ENCODE measurements around the gene MRPS2.
"Not testable (repeated sequence)": the region's sequence is repeated elsewhere in the genome, so short reads cannot be mapped to it uniquely, and the experiment has no call there.

MRPS2 gene

DNA sequence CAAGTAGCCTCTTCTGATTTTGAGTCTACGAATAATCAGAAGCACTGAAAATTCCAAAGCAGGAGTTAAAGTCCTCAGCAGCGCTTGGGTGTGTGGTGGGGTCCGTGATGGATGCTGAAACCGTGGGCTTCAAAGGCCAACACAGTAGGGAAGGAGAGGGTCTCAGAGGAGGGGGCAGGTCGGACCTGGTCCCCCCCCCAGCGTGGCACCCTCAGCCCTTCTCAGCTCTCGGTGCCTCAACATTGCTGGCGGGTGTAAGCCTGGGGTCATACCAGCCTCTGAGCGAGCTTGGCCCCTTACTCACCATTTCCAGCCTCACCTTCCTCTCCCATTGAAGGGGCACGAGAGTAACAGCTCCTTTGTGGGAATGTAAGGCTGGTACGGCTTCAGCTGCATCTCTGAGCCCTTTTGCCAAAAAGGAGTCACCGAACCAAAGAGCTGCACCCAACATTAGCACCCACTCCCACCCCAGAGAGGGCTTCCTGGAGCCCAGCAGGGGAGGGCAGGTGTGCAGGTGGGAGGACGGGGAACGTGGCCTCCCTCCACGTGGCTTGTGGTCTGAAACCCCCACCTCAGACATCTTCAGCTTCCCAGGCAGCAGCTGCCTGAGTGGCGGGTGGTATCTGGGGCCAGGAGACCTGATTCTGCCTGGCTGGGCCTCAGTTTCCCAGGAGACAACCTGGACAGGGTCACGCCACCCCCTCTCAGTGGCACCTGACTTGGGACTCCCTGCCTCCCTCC lies 14.0 kb downstream of the MRPS2 start:
- no peak for DNase-seq (ENCODE audit: low read depth)

DNA sequence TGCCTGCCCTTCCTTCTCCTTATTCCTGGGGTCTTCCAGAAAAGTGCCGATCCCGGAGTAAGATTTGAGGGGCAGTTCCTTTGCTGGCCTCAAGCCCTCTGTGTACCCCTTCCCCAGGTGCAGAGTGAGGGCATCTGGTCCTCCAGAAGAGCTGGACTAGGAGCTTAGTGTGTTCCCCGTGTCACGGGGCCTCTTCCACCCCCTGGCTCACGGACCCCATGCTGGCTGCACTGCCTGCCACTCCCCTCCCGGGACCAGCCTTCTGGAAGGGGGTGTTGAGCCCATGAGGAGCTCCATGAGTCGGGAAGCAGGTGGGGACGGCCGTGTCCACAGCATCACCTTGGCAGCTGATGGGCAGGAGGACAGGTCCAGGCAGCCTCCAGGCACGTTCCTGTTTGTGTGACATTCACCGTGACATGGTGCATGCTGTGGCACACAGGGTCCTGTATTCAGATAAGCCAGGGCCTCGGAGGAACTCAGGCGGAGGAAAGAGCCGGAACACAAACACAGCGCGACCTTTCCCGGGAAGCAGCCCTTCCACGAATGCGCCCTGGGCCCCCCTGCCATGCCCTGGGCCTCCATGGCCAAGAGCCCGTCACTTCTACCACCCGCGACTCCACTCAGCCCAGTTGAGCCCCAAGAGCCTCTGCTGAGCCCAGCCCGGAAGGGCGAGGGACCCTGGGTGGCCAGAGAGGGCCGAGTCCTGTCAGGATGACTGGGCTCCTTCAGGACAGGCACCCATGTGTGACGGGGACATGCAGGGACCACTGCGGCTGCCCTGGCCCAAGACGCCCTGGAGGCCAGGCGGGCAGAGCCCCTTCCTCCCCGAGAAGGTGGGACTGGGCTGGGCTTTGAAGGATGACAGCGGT lies 14.8 kb downstream of the MRPS2 start:
- DNase-seq (ENCODE audit: low read depth), result no peak

DNA sequence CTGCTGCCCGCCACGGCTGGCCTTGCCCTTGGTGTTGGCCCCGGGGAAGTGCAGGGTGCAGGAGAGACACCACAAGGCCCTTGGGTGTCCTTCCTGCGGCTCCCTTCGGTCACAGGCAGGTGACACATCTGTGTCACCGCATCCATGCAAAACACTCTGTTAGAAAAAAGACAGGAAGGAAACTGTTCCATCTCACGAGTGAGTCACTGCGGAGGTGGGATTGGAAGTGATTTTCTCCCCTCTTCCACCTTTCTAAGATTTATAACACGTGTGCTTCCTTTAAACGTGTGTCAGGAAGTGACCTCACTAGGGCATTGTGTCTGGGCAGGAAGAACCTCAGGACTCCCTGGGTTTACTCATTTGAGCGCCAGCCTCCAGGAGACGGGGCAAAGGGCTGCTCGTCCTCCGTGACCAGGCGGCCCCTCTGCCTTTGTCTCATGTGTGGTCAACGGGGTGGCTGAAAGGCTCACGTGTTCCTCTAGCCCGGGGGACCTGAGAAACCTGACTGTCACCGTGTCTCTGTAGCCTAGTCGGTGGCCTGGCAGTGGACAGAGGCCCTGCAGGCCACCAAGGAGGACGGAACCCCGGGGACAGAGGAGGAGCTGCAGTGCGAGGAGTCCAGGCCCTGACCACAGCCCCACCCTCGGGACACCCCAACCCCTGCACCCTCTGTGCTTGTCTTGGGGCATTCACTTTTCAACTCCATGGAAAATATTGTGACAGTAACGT lies 15.8 kb downstream of the MRPS2 start:
- DNase-seq (ENCODE audit: low read depth), result no peak

DNA sequence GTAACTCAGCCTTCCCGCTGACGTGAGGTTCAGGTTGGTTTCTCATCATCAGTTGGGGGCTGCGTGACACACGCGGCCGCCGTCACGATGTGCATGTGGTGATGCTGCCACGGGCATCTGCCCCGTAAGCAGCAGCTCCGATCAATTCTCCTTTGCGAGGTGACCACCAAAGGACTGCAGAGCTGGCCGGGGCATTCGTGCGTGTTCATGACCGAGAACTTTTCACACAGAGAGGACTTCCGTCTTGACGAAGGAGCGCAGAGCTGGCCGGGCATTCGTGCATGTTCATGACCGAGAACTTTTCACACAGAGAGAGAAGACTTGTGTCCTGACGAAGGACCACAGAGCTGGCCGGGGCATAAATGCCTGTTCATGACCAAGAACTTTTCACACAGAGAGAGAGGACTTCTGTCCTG lies 16.9 kb downstream of the MRPS2 start:
- DNase-seq (ENCODE audit: low read depth), result no peak

DNA sequence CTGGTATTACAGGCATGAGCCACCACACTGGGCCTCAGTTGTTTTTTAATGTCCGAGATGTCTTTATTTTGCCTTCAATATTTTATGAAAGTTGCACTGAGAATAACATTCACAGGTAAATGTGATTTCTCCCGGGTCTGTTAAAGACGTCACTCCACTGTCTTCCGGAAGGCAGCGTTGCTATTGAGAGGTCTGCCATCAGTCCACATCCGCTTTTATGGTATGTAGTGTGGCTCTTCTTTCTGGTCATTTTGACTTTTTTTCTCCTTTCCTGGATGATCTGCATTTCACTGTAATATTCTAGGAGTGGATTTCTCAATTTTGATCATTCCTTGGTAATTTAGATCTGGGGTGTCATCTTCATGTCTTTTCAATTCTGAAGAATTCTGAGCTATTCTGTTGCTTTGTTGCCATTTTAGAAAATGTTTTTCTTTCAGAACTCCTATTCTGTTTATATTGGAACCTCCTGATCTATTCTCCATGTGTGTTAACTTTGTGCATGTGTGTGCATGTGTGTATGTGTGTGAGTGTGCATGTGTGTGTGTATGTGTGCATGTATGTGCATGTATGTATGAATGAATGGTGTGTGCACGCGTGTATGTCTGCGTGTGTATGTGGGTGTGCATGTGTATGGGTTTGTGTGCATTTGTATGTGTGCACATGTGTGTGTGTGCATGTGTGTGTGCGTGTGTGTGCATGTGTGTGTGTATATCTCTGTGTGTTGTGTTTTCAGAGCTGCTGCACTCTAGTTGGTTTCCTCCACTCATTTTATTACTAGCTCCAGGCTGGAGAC lies 18.9 kb downstream of the MRPS2 start:
- DNase-seq (ENCODE audit: low read depth), result no peak

DNA sequence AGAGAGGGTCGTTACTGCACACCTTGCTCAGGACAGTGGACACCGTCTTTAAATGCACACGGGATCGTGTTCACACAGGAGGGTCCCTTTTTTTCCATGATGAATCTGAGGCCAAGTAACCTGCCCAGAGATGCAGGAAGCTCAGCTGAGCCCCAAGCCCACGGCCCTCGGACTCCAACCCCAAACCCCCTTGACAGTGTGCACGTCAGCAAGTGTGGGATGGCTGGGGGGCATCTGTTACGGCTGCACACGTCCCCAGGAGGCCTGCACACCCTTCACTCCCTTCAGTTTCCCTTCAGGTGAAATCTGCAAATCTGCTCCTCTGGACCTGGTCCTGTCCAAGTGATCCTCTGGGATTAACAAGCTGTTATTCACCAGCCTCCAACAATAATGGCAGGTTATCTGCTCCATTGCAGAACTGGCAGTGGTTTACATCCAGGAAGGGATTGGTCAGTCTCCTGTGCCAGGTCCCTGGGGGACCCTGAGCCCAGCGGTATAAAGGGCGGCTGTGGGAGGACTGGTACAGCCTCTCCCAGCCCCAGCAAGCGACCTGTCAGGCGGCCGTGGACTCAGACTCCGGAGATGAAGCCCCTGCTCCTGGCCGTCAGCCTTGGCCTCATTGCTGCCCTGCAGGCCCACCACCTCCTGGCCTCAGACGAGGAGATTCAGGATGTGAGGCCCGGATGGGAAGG lies 20.6 kb downstream of the MRPS2 start, which contains the start of gene LCN1:
LCN1 (plus strand) TSS at position 525 of the 692 bp plus-strand sequence; CDS start at position 583, 58 bp downstream.
- DNase-seq (ENCODE audit: low read depth), result no peak

DNA sequence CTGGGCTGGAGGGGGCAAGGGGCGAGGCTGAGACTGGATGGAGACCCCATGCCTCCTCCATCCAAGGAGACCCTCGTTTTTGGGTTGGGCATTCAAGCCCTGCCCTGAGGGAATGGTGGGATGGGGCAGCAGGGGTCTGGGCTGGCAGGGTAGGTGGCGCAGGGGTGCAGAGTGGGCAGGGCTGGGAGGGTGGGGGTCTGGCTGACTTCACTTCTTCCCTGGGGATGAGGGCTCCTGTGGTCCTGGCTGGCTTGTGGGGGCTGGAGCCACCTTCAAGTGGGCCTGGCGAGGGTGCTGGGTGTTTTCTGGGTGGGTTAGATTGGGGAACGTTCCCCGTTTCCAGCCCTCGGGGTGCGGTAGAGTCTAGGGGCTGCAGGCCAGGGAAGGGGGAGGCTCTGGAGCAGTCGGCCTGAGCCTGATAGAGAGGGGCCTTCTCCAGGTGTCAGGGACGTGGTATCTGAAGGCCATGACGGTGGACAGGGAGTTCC lies 21.2 kb downstream of the MRPS2 start:
- DNase-seq (ENCODE audit: low read depth), result no peak

DNA sequence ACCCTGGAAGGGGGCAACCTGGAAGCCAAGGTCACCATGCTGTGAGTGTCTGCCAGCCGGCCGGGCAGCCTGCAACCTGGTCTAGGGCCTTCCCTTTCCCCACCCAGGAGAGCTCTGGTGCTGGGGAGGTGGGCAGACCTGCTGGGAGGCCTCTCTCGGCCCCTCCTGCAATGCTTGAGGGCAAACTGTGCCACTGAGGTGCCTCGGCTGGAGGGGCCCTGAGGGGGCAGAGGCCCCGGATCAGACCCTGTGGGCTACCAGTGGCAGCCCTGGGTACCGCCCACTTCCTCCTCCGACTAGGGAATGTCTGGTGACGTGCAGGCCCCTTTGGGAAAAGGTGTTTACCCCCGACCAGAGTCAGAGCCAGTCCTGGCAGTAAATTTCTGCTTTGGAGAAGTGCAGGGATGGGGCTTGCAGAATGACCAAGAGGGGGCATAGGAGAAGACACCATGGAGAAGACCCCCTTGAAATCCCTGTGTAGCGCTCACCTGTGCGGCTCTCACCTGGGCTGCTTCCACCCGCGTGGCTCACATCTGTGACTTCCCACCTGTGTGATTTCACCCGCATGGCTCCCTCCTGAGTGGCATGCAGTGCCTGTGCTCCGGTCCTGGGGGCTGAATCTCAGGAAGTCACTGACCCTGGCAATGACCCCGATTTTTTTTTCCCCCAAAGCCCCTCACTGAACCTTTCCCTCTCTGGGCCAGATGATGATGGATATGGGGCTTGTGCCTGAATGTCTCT lies 21.8 kb downstream of the MRPS2 start:
- DNase-seq (ENCODE audit: low read depth), result no peak

DNA sequence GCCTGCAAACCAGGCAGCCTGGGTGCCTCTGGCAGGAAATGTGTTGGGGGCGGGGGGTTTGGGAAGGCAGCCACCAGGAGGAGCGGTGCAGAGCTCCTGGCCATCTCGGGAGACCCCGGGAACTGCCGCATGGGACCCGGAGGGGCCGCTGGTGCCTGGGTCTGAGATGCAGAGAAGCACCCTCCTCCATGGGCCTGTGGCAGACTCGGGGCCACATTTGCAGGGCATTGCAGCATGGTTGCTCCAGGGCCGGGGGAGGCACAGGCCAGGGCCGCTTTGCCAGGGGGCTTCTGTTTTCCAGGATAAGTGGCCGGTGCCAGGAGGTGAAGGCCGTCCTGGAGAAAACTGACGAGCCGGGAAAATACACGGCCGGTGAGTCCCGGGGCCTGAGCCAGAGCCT lies 22.4 kb downstream of the MRPS2 start:
- no peak for DNase-seq (ENCODE audit: low read depth)

DNA sequence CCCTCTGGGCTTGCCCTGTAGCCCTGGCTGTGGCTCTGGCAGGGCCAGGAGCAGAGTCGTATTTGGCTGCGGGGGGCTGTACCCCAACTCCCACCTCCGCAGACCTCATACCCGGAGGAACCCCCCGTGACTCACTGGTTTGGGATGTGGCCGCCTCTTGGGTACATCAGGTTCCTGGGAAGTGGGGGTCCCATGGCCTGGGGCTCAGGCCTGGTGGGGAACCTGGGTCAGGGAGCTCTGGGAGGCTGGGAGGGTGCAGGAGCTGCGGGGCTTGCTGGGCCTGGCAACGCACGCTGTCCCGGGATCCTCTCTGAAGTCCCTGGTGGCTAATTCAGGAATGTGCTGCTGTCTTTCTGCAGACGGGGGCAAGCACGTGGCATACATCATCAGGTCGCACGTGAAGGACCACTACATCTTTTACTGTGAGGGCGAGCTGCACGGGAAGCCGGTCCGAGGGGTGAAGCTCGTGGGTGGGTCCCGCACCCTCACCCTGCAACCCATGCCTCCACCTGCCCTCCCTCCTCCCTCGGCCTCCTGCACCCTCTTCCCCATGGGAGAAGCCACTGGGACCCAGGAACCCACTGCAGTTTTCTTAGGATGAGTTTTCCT lies 23.1 kb downstream of the MRPS2 start:
- no peak for DNase-seq (ENCODE audit: low read depth)

DNA sequence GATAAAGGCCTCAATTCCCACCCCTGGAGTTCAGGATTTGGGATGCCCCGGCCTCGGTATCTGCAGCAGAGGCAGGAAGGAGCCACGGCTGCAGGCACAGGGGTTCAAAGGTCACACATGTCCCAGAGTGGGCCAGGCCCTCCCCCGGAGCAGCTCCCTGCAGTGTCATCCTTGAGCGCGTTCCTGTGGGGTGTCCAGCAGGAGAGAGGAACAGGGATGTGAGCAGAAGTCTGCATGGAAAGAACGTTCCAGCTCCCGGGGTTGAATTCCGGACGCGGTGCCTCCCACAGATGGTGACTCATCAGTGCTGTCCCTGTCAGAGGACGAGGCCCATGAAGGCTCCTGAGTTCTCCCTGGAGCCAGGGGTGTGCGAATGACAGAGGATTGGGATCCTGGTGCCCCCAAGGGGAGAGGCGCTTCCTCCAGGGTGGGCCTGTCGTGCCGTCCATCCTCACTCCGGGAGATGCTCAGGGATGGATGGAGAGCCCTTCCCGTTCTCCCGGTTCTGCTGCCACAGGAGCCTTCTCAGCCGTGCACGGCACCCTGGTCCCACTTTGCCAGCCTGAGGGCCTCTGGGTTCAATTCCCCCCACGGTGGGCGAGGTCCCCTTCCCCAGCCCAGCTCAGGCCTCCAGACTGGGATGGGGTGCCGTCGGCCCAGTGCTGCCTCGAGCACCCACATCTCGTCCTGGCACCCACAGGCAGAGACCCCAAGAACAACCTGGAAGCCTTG lies 23.8 kb downstream of the MRPS2 start:
- DNase-seq (ENCODE audit: low read depth), result no peak

DNA sequence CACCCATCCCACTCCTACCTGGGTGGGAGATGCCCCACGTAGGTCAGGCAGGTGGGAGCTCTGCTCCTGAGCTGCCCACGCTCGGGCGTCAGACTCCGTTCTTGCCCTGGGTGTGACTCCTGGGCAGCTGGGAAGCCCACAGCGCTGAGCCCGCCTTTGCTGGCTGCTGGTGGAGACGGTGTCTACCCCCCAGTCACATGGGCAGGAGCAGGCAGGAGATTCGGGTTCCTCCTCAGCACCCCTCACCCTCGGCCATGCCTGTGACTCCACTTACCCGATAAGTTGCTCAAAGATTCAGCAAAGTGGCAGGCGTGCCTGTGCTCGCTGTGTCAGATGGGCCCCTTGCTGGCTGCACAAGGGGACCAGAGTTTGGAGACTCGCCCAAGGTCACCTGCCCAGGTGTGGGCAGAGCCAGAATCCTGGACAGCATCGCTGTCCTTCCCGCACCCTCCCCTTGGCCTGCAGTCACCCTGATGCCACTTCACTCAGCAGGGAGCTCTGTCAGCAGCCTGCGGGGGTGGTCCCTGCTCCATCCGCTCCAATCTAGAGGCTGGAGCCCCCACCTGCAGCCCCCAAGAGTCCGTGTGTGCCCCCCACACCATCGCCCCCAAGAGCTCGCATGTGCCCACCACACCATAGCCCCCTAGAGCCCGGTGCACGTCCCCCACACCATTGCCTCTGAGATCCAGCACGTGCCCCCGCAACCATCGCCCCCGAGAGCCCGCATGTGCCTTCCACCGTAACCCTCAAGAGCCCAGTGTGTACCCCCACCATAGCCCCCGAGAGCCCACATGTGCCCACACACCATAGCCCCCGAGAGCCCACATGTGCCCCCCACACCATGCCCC lies 25.0 kb downstream of the MRPS2 start:
- DNase-seq (ENCODE audit: low read depth), result no peak

DNA sequence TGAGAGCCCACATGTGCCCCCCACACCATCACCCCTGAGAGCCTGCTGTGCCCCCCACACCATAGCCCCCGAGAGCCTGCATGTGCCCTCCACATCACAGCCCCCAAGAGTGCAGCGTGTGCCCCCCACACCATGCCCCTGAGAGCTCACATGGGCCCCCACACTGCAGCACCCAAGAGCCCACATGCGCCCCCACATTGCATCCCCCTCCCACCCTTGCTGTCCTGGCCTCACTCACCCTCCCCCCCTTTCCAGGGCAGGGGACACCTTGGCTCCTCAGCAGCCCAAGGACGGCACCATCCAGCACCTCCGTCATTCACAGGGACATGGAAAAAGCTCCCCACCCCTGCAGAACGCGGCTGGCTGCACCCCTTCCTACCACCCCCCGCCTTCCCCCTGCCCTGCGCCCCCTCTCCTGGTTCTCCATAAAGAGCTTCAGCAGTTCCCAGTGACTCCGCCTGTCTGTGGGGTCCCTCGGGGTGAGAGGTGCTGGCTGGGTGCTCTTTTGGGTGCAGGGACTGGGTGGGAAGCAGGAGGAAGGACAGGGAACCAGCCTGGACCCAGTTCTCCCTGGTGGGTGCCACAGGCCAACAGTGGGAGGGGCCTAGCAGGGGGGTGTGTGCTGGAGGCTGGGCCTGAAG lies 25.7 kb downstream of the MRPS2 start:
- no peak for DNase-seq (ENCODE audit: low read depth)

DNA sequence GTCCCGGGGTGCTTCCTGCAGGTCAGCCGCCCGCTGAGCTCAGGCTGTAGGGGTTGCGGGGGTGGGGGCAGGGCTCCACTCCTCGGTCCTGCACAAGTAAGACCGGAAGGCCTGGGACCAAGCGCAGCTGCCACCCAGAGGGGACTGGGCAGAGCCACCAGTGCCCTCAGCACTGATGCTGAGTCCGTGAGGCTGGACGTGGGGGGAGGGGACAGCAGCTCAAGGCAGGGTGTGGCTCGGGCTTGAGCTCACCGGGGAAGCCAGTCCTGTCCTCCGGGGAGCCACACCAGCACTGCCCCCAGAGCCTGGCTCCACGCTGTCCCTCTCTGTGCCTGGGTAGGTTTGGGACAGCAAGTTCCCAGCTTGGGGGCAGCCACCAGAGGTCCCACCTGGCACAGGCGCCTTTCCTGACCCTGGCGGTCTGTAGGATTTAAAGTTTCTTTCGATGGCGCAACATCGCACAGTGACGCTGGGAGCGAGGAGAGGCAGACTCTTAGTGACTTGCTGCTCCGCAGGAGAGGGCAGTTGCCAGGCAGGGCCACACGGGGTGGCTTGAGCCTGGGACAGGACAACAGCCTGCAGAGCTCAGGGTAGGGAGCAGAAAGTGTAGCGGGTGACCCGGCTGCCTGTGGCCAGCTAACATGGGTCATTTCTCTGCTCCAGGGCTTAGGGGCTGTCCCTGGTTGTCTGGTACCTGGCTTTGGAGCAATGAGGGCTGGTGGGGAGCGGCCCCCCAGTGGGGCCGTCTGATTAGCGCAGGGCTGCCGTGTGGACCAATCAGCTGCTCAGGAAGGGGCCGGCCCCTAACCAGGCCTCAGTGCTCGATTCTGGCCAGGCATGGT lies 26.5 kb downstream of the MRPS2 start:
- DNase-seq (ENCODE audit: low read depth), result no peak

DNA sequence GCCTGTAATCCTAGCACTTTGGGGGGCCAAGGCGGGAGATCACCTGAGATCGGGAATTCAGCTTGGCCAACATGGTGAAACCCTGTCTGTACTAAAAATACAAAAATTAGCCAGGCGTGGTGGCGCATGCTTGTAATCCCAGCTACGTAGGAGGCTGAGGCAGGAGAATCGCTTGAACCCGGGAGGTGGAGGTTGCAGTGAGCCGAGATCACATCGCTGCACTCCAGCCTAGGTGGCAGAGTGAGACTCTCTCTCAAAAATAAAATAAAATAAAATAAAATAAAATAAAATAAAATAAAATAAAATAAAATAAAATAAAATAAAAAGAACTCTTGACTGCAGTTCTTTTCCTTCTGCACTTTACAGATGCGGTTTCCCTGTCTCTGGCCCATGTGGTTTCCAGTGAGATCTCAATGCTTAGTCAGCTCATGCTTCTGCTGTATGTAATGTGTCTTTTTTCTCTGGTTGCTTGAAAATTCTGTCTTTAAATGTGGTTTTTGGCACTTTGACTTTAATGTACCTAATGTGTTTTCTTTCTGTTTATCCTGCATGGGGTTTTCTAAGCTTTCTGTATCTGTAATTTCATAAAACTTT lies 28.5 kb downstream of the MRPS2 start:
- not testable (repeated sequence) for DNase-seq (ENCODE audit: low read depth)

DNA sequence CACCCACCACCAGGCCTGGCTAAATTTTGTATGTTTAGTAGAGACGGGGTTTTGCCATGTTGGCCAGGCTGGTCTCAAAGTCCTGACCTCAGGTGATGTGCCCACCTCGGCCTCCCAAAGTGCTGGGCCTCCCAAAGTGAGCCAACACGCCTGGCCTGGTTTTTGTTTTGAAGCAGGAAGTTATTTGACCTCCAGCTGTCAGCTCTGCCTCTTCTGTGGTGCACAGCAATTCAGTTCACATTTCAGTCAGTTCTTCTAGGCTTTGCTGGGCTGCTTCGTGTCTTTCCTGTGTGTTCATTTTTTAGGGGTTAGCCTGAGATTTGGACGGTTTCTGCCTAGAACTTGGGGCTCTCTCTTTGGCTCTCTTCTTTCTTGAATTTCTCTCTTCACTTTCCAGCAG lies 29.7 kb downstream of the MRPS2 start:
- DNase-seq (ENCODE audit: low read depth), result no peak

Data from stimulated activated CD8-positive, alpha-beta memory T cell treated with anti-CD3 and anti-CD28 coated beads, Interleukin-7, amount 100 ng/mL, for 24 hours (primary cell).